ENCODE results near the gene PLK4. TPM values are rescaled to one million over a fixed set of nuclear protein-coding genes. Genes with fewer than 3 reads are reported as not detected.
"Not testable (repeated sequence)": the region's sequence is repeated elsewhere in the genome, so short reads cannot be mapped to it uniquely, and the experiment has no call there.

Gene PLK4
- total and polyA plus RNA-seq, 3 donors from 2014 or later = 22.2 to 36.0 (median 31.3) TPM

- TF ChIP-seq CTCF (IDR thresholded peaks at IDR 0.05) (no peak), POLR2A (IDR thresholded peaks at IDR 0.05) (no peak)
- H3K9me3 ChIP-seq = no peaks in the 10 kb centered on the region
- H3K36me3 ChIP-seq (ENCODE audit: low read depth, missing control alignments) = no peaks in the 10 kb centered on the region
- 93 to 94% methylated on average over 3 of the region's 3 CpGs for WGBS, 2 donors
- intact Hi-C loops (cut with DNase I; ENCODE audit: low total_unique reads) = no loop called here
- H3K27ac ChIP-seq = no peak overlapping the region
- no peaks in the 10 kb centered on the region for H3K4me1 ChIP-seq
- no peak for DNase-seq
- H3K4me3 ChIP-seq = no peak overlapping the region
- H3K27me3 ChIP-seq = no peaks in the 10 kb centered on the region
Measured at GRCh38 chr4:127920521-127920920, 39.8 kb downstream of the PLK4 start.

- no peak overlapping the region for H3K27ac ChIP-seq
- no peaks in the 10 kb centered on the region for H3K36me3 ChIP-seq (ENCODE audit: low read depth, missing control alignments)
- intact Hi-C loops (cut with DNase I; ENCODE audit: low total_unique reads) = no loop called here
- DNase-seq = no peak
- no peaks in the 10 kb centered on the region for H3K4me1 ChIP-seq
- no peaks in the 10 kb centered on the region for H3K27me3 ChIP-seq
- no peak for TF ChIP-seq CTCF (IDR thresholded peaks at IDR 0.05)
- TF ChIP-seq POLR2A (IDR thresholded peaks at IDR 0.05) = no peak
- no peaks in the 10 kb centered on the region for H3K9me3 ChIP-seq
- no peak overlapping the region for H3K4me3 ChIP-seq
- WGBS, 2 donors = 92 to 97% methylated on average over 2 of the region's 2 CpGs
Measured at GRCh38 chr4:127922226-127922625, 41.5 kb downstream of the PLK4 start.

GRCh38 chr4:127925720-127926119 lies 45.0 kb downstream of the PLK4 start:
- H3K4me3 ChIP-seq; H3K27me3 ChIP-seq; H3K9me3 ChIP-seq; H3K4me1 ChIP-seq; H3K27ac ChIP-seq; H3K36me3 ChIP-seq (ENCODE audit: low read depth, missing control alignments); DNase-seq; intact Hi-C loops (cut with DNase I; ENCODE audit: low total_unique reads): not testable (repeated sequence)
- 100% methylated on average over 2 of the region's 2 CpGs for WGBS, 2 donors

GRCh38 chr4:127930175-127930574 lies 49.5 kb downstream of the PLK4 start:
- intact Hi-C loops (cut with DNase I; ENCODE audit: low total_unique reads) = no loop called here
- no peaks in the 10 kb centered on the region for H3K9me3 ChIP-seq
- no peak for DNase-seq
- WGBS, 2 donors = 89 to 100% methylated on average over 1 of the region's 1 CpG
- TF ChIP-seq CTCF (IDR thresholded peaks at IDR 0.05) = no peak
- no peaks in the 10 kb centered on the region for H3K27me3 ChIP-seq
- no peak overlapping the region for H3K4me3 ChIP-seq
- no peaks in the 10 kb centered on the region for H3K4me1 ChIP-seq
- H3K27ac ChIP-seq = no peak overlapping the region
- H3K36me3 ChIP-seq (ENCODE audit: low read depth, missing control alignments) = no peaks in the 10 kb centered on the region

- 80 to 86% methylated on average over 6 of the region's 6 CpGs for WGBS, 2 donors
- H3K4me3 ChIP-seq; H3K27me3 ChIP-seq; DNase-seq; H3K36me3 ChIP-seq (ENCODE audit: low read depth, missing control alignments); H3K4me1 ChIP-seq; H3K9me3 ChIP-seq; H3K27ac ChIP-seq; intact Hi-C loops (cut with DNase I; ENCODE audit: low total_unique reads): not testable (repeated sequence)
Measured at GRCh38 chr4:127931836-127932235, 51.1 kb downstream of the PLK4 start.

GRCh38 chr4:127936974-127937373 lies 56.3 kb downstream of the PLK4 start:
- H3K4me3 ChIP-seq = no peak overlapping the region
- H3K36me3 ChIP-seq (ENCODE audit: low read depth, missing control alignments) = no peaks in the 10 kb centered on the region
- H3K4me1 ChIP-seq = no peaks in the 10 kb centered on the region
- no peak overlapping the region for H3K27ac ChIP-seq
- 97 to 100% methylated on average over 1 of the region's 1 CpG for WGBS, 2 donors
- H3K9me3 ChIP-seq = no peaks in the 10 kb centered on the region
- no peak for TF ChIP-seq CTCF (IDR thresholded peaks at IDR 0.05)
- TF ChIP-seq POLR2A (IDR thresholded peaks at IDR 0.05) = no peak
- no peaks in the 10 kb centered on the region for H3K27me3 ChIP-seq
- intact Hi-C loops (cut with DNase I; ENCODE audit: low total_unique reads) = no loop called here
- no peak for DNase-seq

Small RNA genes within 50 kb of the gene (small RNA-seq; reads per million reads assigned to genes)
- 0 reads per million in 2 donors for gene RNU6-583P

Other genes with a start within 250 kb of the PLK4 start
- 10 to 100 TPM; 27.3 to 41.6 TPM for gene INTU, start 247.9 kb upstream of the PLK4 start, total RNA-seq
- gene INTU, start 247.9 kb upstream of the PLK4 start, polyA plus RNA-seq (ENCODE audit: insufficient read depth, low read depth, low replicate concordance) = 8.0 TPM
- 10 to 100 TPM; 23.4 to 28.1 TPM for gene SLC25A31, start 150.5 kb upstream of the PLK4 start, total RNA-seq
- 92.2 TPM for gene SLC25A31, start 150.5 kb upstream of the PLK4 start, polyA plus RNA-seq (ENCODE audit: insufficient read depth, low read depth, low replicate concordance)
- gene HSPA4L, start 98.6 kb upstream of the PLK4 start, total RNA-seq = 100 to 1,000 TPM in 1 of 2 donors, 10 to 100 TPM in 1; 53.1 to 132 TPM
- gene HSPA4L, start 98.6 kb upstream of the PLK4 start, polyA plus RNA-seq (ENCODE audit: insufficient read depth, low read depth, low replicate concordance) = 151 TPM
- gene MFSD8, start 84.3 kb downstream of the PLK4 start, total RNA-seq = 10 to 100 TPM; 24.3 to 27.2 TPM
- gene MFSD8, start 84.3 kb downstream of the PLK4 start, polyA plus RNA-seq (ENCODE audit: insufficient read depth, low read depth, low replicate concordance) = 13.6 TPM
- gene ABHD18, start 84.5 kb downstream of the PLK4 start, total RNA-seq = 1 to 10 TPM; 8.6 to 9.0 TPM
- gene ABHD18, start 84.5 kb downstream of the PLK4 start, polyA plus RNA-seq (ENCODE audit: insufficient read depth, low read depth, low replicate concordance) = 5.1 TPM
- 10 to 100 TPM; 54.5 to 86.1 TPM for gene LARP1B, start 180.4 kb downstream of the PLK4 start, total RNA-seq
- gene LARP1B, start 180.4 kb downstream of the PLK4 start, polyA plus RNA-seq (ENCODE audit: insufficient read depth, low read depth, low replicate concordance) = 97.5 TPM